HG02943 (cell line): ENCODE data around the gene DIS3L2.

Source experiments
- ATAC-seq: cut with Tn5 transposase; IDR thresholded peaks from one replicate; pipeline ENCODE4 v1.9.1; 2021; ENCODE audit warnings: mild to moderate bottlenecking, low read depth, moderate library complexity; ENCODE audit not compliant: unreplicated experiment

The DIS3L2 gene

GRCh38 chr2:231951452-231952035, 10.0 kb upstream of the DIS3L2 start:
- no peak for ATAC-seq

- ATAC-seq: no peak
Observed at GRCh38 chr2:231955758-231956472, 5.6 kb upstream of the DIS3L2 start.

- ATAC-seq: no peak
Observed at GRCh38 chr2:231957913-231958763, 3.4 kb upstream of the DIS3L2 start.

DNA sequence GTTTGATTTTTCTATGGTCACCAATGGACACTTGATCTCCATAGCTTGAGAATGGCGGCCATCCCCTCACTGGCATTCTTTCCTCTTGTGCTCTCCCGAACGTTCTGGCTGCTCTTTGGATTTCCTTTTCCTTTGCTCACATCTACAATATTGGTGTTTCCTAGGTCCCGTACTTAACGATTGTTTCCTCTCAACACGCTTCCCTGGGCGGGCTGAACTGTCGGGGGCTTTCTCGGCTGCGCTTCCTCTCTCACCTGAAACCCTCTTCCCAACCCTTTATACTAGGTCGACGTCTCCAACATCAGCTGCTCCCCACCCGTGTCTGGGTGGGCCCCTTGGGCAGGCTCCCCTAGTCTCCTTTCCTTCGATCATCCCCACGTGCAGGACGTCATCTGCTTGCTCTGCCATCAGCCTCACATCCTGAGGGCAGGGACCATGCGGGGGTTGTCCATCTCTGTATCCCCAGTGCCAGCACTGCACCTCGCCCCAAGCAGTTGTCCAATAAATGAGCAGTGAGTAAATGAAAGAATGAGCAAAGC, 634 bp upstream of the DIS3L2 start:
- peak; percentile 28 for ATAC-seq

DNA sequence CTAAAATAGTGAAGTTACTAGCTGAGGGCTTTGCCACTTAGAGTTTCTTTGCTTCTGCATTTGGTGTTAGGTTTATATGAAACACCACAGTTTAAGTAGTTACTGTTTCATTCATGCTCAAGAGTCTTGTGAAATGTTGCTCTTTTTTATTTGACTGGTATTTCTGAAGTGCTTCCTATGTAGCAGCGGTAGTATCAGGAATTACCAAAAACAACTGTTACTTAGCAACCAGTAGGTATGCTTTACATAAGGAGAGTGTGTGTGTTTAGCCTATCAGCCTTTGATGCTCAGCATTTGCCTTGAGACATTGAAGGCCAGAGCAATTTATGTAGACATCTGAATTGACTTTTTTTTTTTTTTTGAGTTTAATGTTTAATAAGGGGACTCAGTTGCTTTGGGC, 3.6 kb downstream of the DIS3L2 start:
- no peak for ATAC-seq

DNA sequence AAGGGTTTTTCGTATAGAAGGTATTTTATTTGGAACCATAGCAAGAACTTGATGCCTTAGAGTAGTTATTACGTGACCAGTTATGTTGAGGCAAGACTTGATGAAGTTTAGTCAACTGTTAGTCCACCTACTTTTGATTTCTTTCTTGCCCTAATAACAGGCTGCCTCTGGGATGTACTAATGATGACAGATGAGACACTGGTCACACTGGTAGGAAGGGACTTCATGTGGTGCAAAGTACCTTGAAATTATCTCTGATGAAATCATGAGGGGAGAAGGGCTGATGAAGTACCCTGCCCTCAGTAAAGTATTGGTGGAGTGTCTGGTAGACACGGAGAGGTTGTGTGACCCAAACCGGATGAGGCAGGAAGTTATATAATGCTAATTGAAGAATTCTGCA, 5.4 kb downstream of the DIS3L2 start:
- no peak for ATAC-seq

GRCh38 chr2:231968820-231969219, 7.3 kb downstream of the DIS3L2 start:
- ATAC-seq: no peak

DNA sequence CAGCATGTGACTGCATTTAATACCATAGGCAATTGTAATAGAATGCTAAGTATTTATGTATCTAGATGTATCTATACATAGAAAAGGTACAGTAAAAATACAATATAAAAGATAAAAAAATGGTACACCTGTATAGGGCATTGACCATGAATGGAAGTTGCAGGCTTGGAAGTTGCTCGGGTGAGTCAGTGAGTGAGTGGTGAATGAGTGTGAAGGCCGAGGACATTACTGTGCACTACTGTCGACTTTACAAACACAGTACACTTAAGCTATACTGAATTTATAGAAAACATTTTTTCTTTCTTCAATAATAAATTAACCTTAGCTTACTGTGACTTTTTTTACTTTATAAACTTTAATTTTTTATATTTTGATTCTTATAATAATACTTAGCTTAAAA, 8.9 kb downstream of the DIS3L2 start:
- no peak for ATAC-seq

GRCh38 chr2:231975001-231975400, 13.5 kb downstream of the DIS3L2 start:
- ATAC-seq: no peak

DNA sequence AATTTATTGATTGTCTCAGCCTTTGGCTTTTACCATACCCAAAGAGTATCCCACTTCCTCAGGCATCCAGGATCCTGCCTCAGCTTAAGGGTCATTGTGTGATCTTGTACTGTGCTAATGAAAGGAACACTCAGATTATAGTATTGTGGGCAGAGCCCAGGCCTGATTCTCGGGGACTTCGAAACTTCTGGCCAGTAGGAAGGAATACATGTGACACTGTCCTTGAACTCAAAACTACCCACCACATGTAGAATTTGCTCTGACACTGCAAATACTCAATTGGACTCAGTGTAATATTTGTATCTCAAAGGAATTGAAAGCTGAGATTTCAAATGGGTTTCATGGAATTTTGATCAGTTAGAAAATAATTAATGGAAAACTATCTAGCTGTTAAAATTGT, 15.9 kb downstream of the DIS3L2 start:
- no peak for ATAC-seq

GRCh38 chr2:231984992-231985391, 23.5 kb downstream of the DIS3L2 start:
- ATAC-seq: no peak

GRCh38 chr2:231985823-231986261, 24.3 kb downstream of the DIS3L2 start:
- ATAC-seq: no peak

- ATAC-seq: no peak
Observed at GRCh38 chr2:231987124-231987727, 25.7 kb downstream of the DIS3L2 start.

- ATAC-seq: no peak
Observed at GRCh38 chr2:231988179-231988866, 26.8 kb downstream of the DIS3L2 start.

DNA sequence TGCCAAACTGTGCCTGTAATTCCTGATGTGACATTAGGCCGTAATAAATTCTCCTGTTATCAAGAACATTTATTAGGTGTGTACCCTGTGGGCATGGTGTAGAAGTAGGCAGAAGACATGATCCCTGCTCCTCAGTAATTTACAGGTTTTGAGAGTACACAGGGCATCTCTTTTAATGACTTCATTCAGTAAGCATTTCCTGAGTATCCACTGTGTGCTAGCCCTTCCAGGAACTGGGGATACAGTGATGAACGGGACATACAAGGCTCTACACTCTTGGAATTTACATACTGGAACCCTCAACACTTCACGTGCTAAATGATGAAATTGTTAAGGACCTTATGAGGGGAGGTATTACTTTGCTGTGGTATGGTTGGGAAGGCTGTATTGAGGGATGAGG, 30.2 kb downstream of the DIS3L2 start:
- no peak for ATAC-seq

- no peak for ATAC-seq
Observed at GRCh38 chr2:231992888-231993287, 31.4 kb downstream of the DIS3L2 start.

- ATAC-seq: no peak
Observed at GRCh38 chr2:231996797-231997540, 35.5 kb downstream of the DIS3L2 start.

DNA sequence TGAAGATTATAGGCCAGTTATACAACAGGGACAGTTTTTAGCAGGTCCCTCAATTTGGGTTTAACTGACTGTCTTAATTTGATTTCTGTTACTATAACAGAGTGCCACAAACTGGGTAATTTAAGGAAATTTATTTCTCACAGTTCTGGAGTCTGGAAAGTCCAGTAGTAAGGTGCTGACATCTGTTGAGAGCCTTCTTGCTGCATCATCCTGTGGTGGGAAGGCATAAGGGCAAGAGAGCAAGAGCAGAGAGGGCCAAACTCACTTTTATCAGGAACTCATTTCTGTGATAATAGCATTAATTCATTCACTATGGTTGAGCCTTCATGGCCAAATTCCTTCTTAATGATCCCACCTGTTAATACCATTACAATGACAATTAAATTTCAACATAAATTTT, 36.5 kb downstream of the DIS3L2 start:
- ATAC-seq: no peak

DNA sequence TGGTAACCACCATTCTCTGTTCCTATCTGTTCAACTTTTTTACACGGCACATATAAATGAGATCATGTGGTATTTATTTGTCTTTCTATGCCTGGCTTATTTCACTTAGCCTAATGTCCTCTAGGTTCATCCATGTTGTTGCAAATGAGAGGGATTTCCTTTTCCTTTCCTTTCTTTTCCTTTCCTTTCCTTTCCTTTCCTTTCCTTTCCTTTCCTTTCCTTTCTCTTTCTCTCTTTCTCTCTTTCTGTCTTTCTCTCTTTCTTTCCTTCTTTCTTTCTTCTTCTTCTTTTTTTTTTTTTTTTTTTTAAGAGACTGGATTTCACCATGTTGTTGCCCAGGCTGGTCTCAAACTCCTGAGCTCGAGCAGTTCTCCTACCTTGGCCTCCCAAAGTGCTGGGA, 38.9 kb downstream of the DIS3L2 start:
- ATAC-seq: no peak

DNA sequence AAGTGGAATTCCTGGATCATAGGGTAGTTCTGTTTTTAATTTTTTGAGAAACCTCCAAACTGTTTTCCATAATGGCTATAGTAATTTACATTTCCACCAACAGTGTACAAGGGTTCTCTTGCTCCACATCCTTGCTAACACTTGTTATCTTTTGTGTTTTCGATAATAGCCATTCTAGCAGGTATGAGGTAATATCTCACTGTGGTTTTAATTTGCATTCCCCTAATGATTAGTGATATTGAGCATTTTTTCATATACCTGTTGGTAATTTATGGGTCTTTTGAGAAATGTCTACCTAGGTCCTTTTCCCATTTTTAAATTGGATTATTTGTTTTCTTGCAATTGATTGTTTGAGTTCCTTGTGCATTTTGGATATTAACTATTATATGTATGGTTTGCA, 39.6 kb downstream of the DIS3L2 start:
- ATAC-seq: no peak
